Testis (tissue), 3 donors: Measurements from ENCODE around the gene PHF1. TPM values are rescaled to one million over a fixed set of nuclear protein-coding genes. Genes with fewer than 3 reads are reported as not detected.

Source experiments
- DNase-seq: peaks from one replicate; pipeline ENCODE4 v3.0.0-alpha.2; 2019
- H3K27ac ChIP-seq, 2 donors: fragments of 200-600 bp; sonication (generic); one replicate each; pipeline ENCODE4 v1.5.1; 2019
- H3K27me3 ChIP-seq: fragments of 200-600 bp; sonication (generic); one replicate; pipeline ENCODE4 v1.5.1; 2019
- H3K36me3 ChIP-seq: fragments of 200-600 bp; sonication (generic); one replicate; pipeline ENCODE4 v1.5.1; 2017; ENCODE audit warnings: low read depth; ENCODE audit errors: missing control alignments
- H3K4me1 ChIP-seq: fragments of 200-600 bp; sonication (generic); one replicate; pipeline ENCODE4 v1.5.1; 2019
- H3K4me3 ChIP-seq, 2 donors: fragments of 200-600 bp; sonication (generic); one replicate each; pipeline ENCODE4 v1.5.1; 2017 to 2019
- H3K9me3 ChIP-seq: fragments of 200-600 bp; sonication (generic); one replicate; pipeline ENCODE4 v1.5.1; 2017
- CTCF ChIP-seq, 3 experiments: fragments of 450-650 bp in 2 of 3; fragments of 200-600 bp in 1 of 3; sonication (generic) in 1 of 3; IDR thresholded peaks; one replicate each; pipeline ENCODE4 v1.5.1; 2016 to 2019; ENCODE audit warnings: antibody characterized with exemption in 3 of 3, mild to moderate bottlenecking in 2 of 3, moderate library complexity in 1 of 3
- POLR2A ChIP-seq: fragments of 450-650 bp; IDR thresholded peaks from one replicate; pipeline ENCODE4 v1.6.1; 2017; ENCODE audit warnings: antibody characterized with exemption, mild to moderate bottlenecking, moderate library complexity
- WGBS, 2 donors: methylation state at CpG; one replicate each; pipeline ENCODE4 v1.1.5; 2018; 5-methylcytosine and 5-hydroxymethylcytosine counted together
- intact Hi-C: fragments of 100-400 bp; cut with DNase I; formaldehyde crosslinking; loops from one replicate; pipeline ENCODE4 v1.15.1; 2023; ENCODE audit warnings: low total_unique reads
- polyA plus RNA-seq: library from polyadenylated mRNA; stranded (reverse); fragments of 350-450 nt; fragmentation: Illumina TruSeq; extraction: RNeasy Lipid Tissue Mini Kit (QIAGEN cat#74804); gene quantifications from one replicate; pipeline ENCODE4 v1.2.3, GENCODE V29; 2014; ENCODE audit warnings: low read depth, low replicate concordance; ENCODE audit not compliant: insufficient read depth
- total RNA-seq, 2 donors: library from RNA; depleted of rRNA; stranded (reverse); fragments of >200 nt; gene quantifications; one replicate each; pipeline ENCODE4 v1.2.3, GENCODE V29; 2016

The PHF1 gene
- total and polyA plus RNA-seq, 3 donors from 2014 or later = 184 to 218 (median 216) TPM

DNA sequence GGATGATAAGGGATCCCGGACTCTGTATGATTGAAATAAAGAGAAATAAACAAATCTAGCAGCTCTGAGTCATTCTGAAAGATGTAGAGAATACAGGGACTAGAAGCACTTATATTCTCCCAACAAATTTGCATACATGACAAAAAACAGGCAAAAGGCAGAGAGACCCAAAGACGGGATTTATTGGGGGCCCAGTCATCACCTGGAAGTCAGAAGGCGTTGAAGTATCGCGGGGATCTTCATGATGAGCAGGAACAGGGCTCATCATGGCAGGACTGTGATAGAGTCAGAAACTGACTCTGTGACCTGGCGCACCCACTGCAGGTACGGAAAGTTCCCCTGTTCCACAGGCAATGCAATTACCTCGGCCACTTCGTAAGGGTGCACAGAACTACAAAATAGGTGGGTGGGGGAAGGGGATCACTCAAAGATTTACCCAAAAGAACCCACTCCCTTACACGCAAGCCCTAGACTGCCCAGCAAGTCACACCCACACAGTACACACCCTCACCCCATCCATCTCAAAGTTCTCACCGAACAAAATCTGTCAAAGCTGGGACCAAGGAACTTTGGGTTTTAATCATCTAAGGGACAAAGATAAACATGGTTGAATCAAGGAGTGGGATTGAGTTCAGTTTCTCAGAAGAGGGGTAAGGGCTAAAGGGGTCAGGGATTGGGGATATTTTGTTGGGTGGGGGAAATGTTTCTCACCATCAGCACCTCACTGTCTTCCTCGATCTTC, 5.7 kb downstream of the PHF1 start:
- no peak for TF ChIP-seq POLR2A
- no peak for TF ChIP-seq CTCF (IDR thresholded peaks at IDR 0.05)
- Histone ChIP-seq H3K9me3 (no peaks in the 10 kb centered on the region), H3K27me3 (no peaks in the 10 kb centered on the region), H3K36me3 (no peaks in the 10 kb centered on the region), H3K4me1 (peaks cover 45% of the 10 kb centered on the region), H3K4me3 (peak overlapping the region in 1 of 2 donors; percentile 86), H3K27ac (peak overlapping the region in 1 of 2 donors; percentile 91)
- no peak for DNase-seq
- intact Hi-C loops = loop anchor here (10.0 kb wide), 1 partner anchor 102 kb away; the partner anchor contains the start of genes TAPBP and ZBTB22
- 44 to 51% methylated on average over 12 of the region's 12 CpGs for WGBS, 2 donors

- peaks cover 37% of the 10 kb centered on the region for H3K4me1 ChIP-seq
- DNase-seq = no peak
- intact Hi-C loops = loop anchor here (10.0 kb wide), 1 partner anchor 103 kb away; the partner anchor contains the start of genes TAPBP and ZBTB22
These were observed 6.5 kb downstream of the PHF1 start for GRCh38 chr6:33417128-33417902.

GRCh38 chr6:33417903-33418689, 7.3 kb downstream of the PHF1 start, which contains the start of gene CUTA:
Gene CUTA, minus strand, starts transcription at chr6:33418107. Its CDS starts 107 bp downstream, at chr6:33418000.
- Histone ChIP-seq H3K4me3 (peak within 1 kb of the TSS; percentile 59 to 86), H3K9me3 (no peaks in the 10 kb centered on the region), H3K27me3 (no peaks in the 10 kb centered on the region), H3K36me3 (no peaks in the 10 kb centered on the region), H3K4me1 (peaks cover 35% of the 10 kb centered on the region), H3K27ac (peak within 1 kb of the TSS; percentile 91 to 99)
- DNase-seq = peak; percentile 99
- peak; percentile 74 for TF ChIP-seq POLR2A
- TF ChIP-seq CTCF (IDR thresholded peaks at IDR 0.05) = peak; percentile 34 to 70 (median 59)
- intact Hi-C loops = loop anchor here (10.0 kb wide), 1 partner anchor 103 kb away; the partner anchor contains the start of genes TAPBP and ZBTB22
- WGBS, 2 donors = 0 to 1% methylated on average over 20 to 50 of the region's 51 CpGs

More at GRCh38 chr6:33417128-33417902, 6.5 kb downstream of the PHF1 start:
- H3K27ac ChIP-seq = peak overlapping the region; percentile 91 to 99
- H3K4me3 ChIP-seq = peak overlapping the region; percentile 59 to 86
- H3K36me3 ChIP-seq = no peaks in the 10 kb centered on the region
- H3K9me3 ChIP-seq = no peaks in the 10 kb centered on the region
- no peak for TF ChIP-seq POLR2A
- no peak for TF ChIP-seq CTCF (IDR thresholded peaks at IDR 0.05)
- 1 to 2% methylated on average over 24 to 25 of the region's 25 CpGs for WGBS, 2 donors
- no peaks in the 10 kb centered on the region for H3K27me3 ChIP-seq

- no peaks in the 10 kb centered on the region for H3K36me3 ChIP-seq
- no peaks in the 10 kb centered on the region for H3K9me3 ChIP-seq
- peaks cover 35% of the 10 kb centered on the region for H3K4me1 ChIP-seq
- WGBS, 2 donors = 17 to 20% methylated on average over 8 of the region's 8 CpGs
- H3K27ac ChIP-seq = peak overlapping the region; percentile 91 to 99
- H3K4me3 ChIP-seq = peak overlapping the region in 1 of 2 donors; percentile 86
- TF ChIP-seq POLR2A = no peak
- no peak for TF ChIP-seq CTCF (IDR thresholded peaks at IDR 0.05)
- intact Hi-C loops = loop anchor here (10.0 kb wide), 1 partner anchor 104 kb away; the partner anchor contains the start of genes TAPBP and ZBTB22
- H3K27me3 ChIP-seq = no peaks in the 10 kb centered on the region
- DNase-seq = no peak
These were observed 8.0 kb downstream of the PHF1 start for GRCh38 chr6:33418690-33419291.
